Measurements from ENCODE around the gene BUD31. TPM values are rescaled to one million over a fixed set of nuclear protein-coding genes. Genes with fewer than 3 reads are reported as not detected.
"Not testable (repeated sequence)": the region's sequence is repeated elsewhere in the genome, so short reads cannot be mapped to it uniquely, and the experiment has no call there.

The BUD31 gene
- total RNA-seq, 1 experiment from 2014 or later = 104 TPM

GRCh38 chr7:99386584-99387238 is 22.1 kb upstream of the BUD31 start:
- Histone ChIP-seq H3K56ac (ENCODE audit: insufficient read length, low read depth, low read length) (no peak overlapping the region), H2BK120ac (ENCODE audit: low read depth, low read length, poor library complexity, severe bottlenecking) (no peak overlapping the region), H2AK5ac (ENCODE audit: insufficient read length, low read length) (no peak overlapping the region), H3K4ac (ENCODE audit: low read depth, low read length) (no peak overlapping the region), H4K20me1 (ENCODE audit: control insufficient read depth, insufficient read depth, insufficient read length) (no peaks in the 10 kb centered on the region), H3K79me1 (ENCODE audit: insufficient read depth, low read depth, low read length, poor library complexity, severe bottlenecking) (no peaks in the 10 kb centered on the region), H3K4me2 (ENCODE audit: insufficient read depth, insufficient read length, low read length) (no peak overlapping the region), H2AFZ (ENCODE audit: low read length) (no peak overlapping the region), H4K5ac (ENCODE audit: insufficient read length, low read depth, low read length) (no peak overlapping the region), H4K8ac (replicated peaks; ENCODE audit: insufficient read length, low read depth, low read length) (no peak overlapping the region), H3K23me2 (ENCODE audit: insufficient read length, low read depth, low read length, poor library complexity, severe bottlenecking) (peaks cover 2% of the 10 kb centered on the region), H2BK12ac (ENCODE audit: insufficient read length, low read depth, low read length) (no peak overlapping the region), H3K18ac (ENCODE audit: insufficient read length, low read depth, low read length) (no peak overlapping the region), H3K9ac (ENCODE audit: extremely low read depth, insufficient read length, low read length) (no peak overlapping the region), H3T11ph (ENCODE audit: low read length) (no peak overlapping the region), H3K27me3 (ENCODE audit: insufficient read depth, low read length) (no peaks in the 10 kb centered on the region), H2BK5ac (ENCODE audit: insufficient read length, low read length) (no peak overlapping the region), H2BK15ac (ENCODE audit: low read depth, low read length) (no peak overlapping the region), H3K9me3 (ENCODE audit: control insufficient read depth, low read depth, low read length) (no peaks in the 10 kb centered on the region), H3K23ac (ENCODE audit: insufficient read length, low read depth, low read length) (no peak overlapping the region), H4K91ac (ENCODE audit: insufficient read length, low read depth, low read length) (no peak overlapping the region), H3K4me1 (ENCODE audit: insufficient read depth, low read length) (no peaks in the 10 kb centered on the region), H3K79me2 (ENCODE audit: insufficient read depth, low read length) (no peaks in the 10 kb centered on the region), H2BK20ac (ENCODE audit: low read depth, low read length, poor library complexity, severe bottlenecking) (no peak overlapping the region), H3K27ac (ENCODE audit: insufficient read length, low read depth, low read length) (no peak overlapping the region), H3K14ac (ENCODE audit: insufficient read depth, low read length) (no peak overlapping the region)
- H3K27ac Mint-ChIP-seq = no peak overlapping the region
- H3K36me3 Mint-ChIP-seq (ENCODE audit: insufficient read depth in 1 of 3, low read depth in 3 of 3) = peaks cover 11 to 48% (median 24%) of the 10 kb centered on the region in 3 experiments; a peak in 6 of 7 replicates
- TF ChIP-seq, protein P1, sequence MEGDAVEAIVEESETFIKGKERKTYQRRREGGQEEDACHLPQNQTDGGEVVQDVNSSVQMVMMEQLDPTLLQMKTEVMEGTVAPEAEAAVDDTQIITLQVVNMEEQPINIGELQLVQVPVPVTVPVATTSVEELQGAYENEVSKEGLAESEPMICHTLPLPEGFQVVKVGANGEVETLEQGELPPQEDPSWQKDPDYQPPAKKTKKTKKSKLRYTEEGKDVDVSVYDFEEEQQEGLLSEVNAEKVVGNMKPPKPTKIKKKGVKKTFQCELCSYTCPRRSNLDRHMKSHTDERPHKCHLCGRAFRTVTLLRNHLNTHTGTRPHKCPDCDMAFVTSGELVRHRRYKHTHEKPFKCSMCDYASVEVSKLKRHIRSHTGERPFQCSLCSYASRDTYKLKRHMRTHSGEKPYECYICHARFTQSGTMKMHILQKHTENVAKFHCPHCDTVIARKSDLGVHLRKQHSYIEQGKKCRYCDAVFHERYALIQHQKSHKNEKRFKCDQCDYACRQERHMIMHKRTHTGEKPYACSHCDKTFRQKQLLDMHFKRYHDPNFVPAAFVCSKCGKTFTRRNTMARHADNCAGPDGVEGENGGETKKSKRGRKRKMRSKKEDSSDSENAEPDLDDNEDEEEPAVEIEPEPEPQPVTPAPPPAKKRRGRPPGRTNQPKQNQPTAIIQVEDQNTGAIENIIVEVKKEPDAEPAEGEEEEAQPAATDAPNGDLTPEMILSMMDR (conservative IDR thresholded peaks at IDR 0.05) = peak; percentile 51; the same call in 2 of the 3 replicates
- H3K9me3 Mint-ChIP-seq = no peaks in the 10 kb centered on the region; a peak in 1 of 5 replicates
- H3K27me3 Mint-ChIP-seq (ENCODE audit: low read depth) = no peaks in the 10 kb centered on the region; the same call in 1 of the 2 replicates
- DNase-seq = no peak
- H3K4me3 Mint-ChIP-seq = no peak overlapping the region
- H3K4me1 Mint-ChIP-seq = no peaks in the 10 kb centered on the region; a peak in 1 of 4 replicates
- no CpG with 5 or more reads among the region's 9 CpGs for WGBS (ENCODE audit: extremely low coverage, insufficient read length, low lambda C conversion rate)

GRCh38 chr7:99387239-99387635 is 21.5 kb upstream of the BUD31 start:
- H3K9me3 ChIP-seq (ENCODE audit: control insufficient read depth, low read depth, low read length); H3T11ph ChIP-seq (ENCODE audit: low read length); H3K18ac ChIP-seq (ENCODE audit: insufficient read length, low read depth, low read length); H3K9ac ChIP-seq (ENCODE audit: extremely low read depth, insufficient read length, low read length); H3K27me3 Mint-ChIP-seq (ENCODE audit: low read depth); H3K23ac ChIP-seq (ENCODE audit: insufficient read length, low read depth, low read length); H4K91ac ChIP-seq (ENCODE audit: insufficient read length, low read depth, low read length); H2AK5ac ChIP-seq (ENCODE audit: insufficient read length, low read length); H3K4me1 ChIP-seq (ENCODE audit: insufficient read depth, low read length); H3K23me2 ChIP-seq (ENCODE audit: insufficient read length, low read depth, low read length, poor library complexity, severe bottlenecking); H3K27ac ChIP-seq (ENCODE audit: insufficient read length, low read depth, low read length); H3K27ac Mint-ChIP-seq; H4K8ac ChIP-seq (replicated peaks; ENCODE audit: insufficient read length, low read depth, low read length); H2AFZ ChIP-seq (ENCODE audit: low read length); H3K79me2 ChIP-seq (ENCODE audit: insufficient read depth, low read length); H3K9me3 Mint-ChIP-seq; H4K20me1 ChIP-seq (ENCODE audit: control insufficient read depth, insufficient read depth, insufficient read length); H3K4me2 ChIP-seq (ENCODE audit: insufficient read depth, insufficient read length, low read length); H3K56ac ChIP-seq (ENCODE audit: insufficient read length, low read depth, low read length); H3K79me1 ChIP-seq (ENCODE audit: insufficient read depth, low read depth, low read length, poor library complexity, severe bottlenecking); H3K4me3 Mint-ChIP-seq; H3K27me3 ChIP-seq (ENCODE audit: insufficient read depth, low read length); H2BK120ac ChIP-seq (ENCODE audit: low read depth, low read length, poor library complexity, severe bottlenecking); H3K14ac ChIP-seq (ENCODE audit: insufficient read depth, low read length); H2BK12ac ChIP-seq (ENCODE audit: insufficient read length, low read depth, low read length); H2BK5ac ChIP-seq (ENCODE audit: insufficient read length, low read length); H2BK20ac ChIP-seq (ENCODE audit: low read depth, low read length, poor library complexity, severe bottlenecking); H3K4me1 Mint-ChIP-seq; H3K4ac ChIP-seq (ENCODE audit: low read depth, low read length); H2BK15ac ChIP-seq (ENCODE audit: low read depth, low read length); DNase-seq; H4K5ac ChIP-seq (ENCODE audit: insufficient read length, low read depth, low read length): not testable (repeated sequence)
- peaks cover 14 to 52% (median 24%) of the 10 kb centered on the region in 3 experiments for H3K36me3 Mint-ChIP-seq (ENCODE audit: insufficient read depth in 1 of 3, low read depth in 3 of 3)
- WGBS (ENCODE audit: extremely low coverage, insufficient read length, low lambda C conversion rate) = no CpG with 5 or more reads among the region's 14 CpGs

All from H9 (cell line).